ENCODE data around the gene ATF7.
"Not testable (repeated sequence)": the region's sequence is repeated elsewhere in the genome, so short reads cannot be mapped to it uniquely, and the experiment has no call there.

The ATF7 gene

GRCh38 chr12:53499266-53500141, 126.7 kb downstream of the ATF7 start, which contains the start of gene MAP3K12:
MAP3K12 (minus strand) TSS chr12:53499458; CDS start chr12:53487391, 12,067 bp downstream.
- DNase-seq = peak; percentile 52

- DNase-seq = no peak
Observed at GRCh38 chr12:53498235-53498630, 127.9 kb downstream of the ATF7 start.

- DNase-seq = no peak
Observed at GRCh38 chr12:53497461-53497860, 128.7 kb downstream of the ATF7 start.

GRCh38 chr12:53496752-53497032, 129.5 kb downstream of the ATF7 start:
- no peak for DNase-seq

GRCh38 chr12:53495903-53496751, 130.1 kb downstream of the ATF7 start:
- DNase-seq = no peak

GRCh38 chr12:53493610-53494391, 132.4 kb downstream of the ATF7 start:
- no peak for DNase-seq

- peak; percentile 85 for DNase-seq
Observed at GRCh38 chr12:53492830-53493609, 133.2 kb downstream of the ATF7 start.

- DNase-seq = no peak
Observed at GRCh38 chr12:53492188-53492587, 134.0 kb downstream of the ATF7 start.

- DNase-seq = no peak
Observed at GRCh38 chr12:53489242-53489864, 136.8 kb downstream of the ATF7 start.

GRCh38 chr12:53486736-53487487, 139.3 kb downstream of the ATF7 start:
- DNase-seq = no peak

- no peak for DNase-seq
Observed at GRCh38 chr12:53485955-53486735, 140.0 kb downstream of the ATF7 start.

- no peak for DNase-seq
Observed at GRCh38 chr12:53484686-53485575, 141.3 kb downstream of the ATF7 start.

GRCh38 chr12:53483979-53484377, 142.2 kb downstream of the ATF7 start:
- DNase-seq = no peak

- DNase-seq = no peak
Observed at GRCh38 chr12:53483225-53483978, 142.8 kb downstream of the ATF7 start.

GRCh38 chr12:53482626-53483168, 143.5 kb downstream of the ATF7 start:
- DNase-seq = no peak

GRCh38 chr12:53481939-53482586, 144.1 kb downstream of the ATF7 start:
- DNase-seq = no peak

GRCh38 chr12:53481458-53481857, 144.7 kb downstream of the ATF7 start:
- DNase-seq = not testable (repeated sequence)
